Activated naive CD4-positive, alpha-beta T cell treated with anti-CD3 and anti-CD28 coated beads, Interleukin-2, amount 10 ng/mL, durations not matched to agents 7 days and 5 days (primary cell): ENCODE data around the gene PPP1R1C.
"Not testable (repeated sequence)": the region's sequence is repeated elsewhere in the genome, so short reads cannot be mapped to it uniquely, and the experiment has no call there.

Source experiments
- CTCF ChIA-PET: fragments of 350-600 bp; sonication (Branson Sonifier 250); formaldehyde crosslinking; loops from one replicate; lab custom pipeline; 2021; ENCODE audit warnings: antibody characterized with exemption; lab: Charles Lee
- DNase-seq: peaks from one replicate; pipeline ENCODE4 v3.0.0-alpha.2; 2020
- H3K27ac Mint-ChIP-seq: one replicate; pipeline ENCODE4 v1.8.0; 2021; ENCODE audit warnings: mild to moderate bottlenecking, moderate library complexity, mixed read lengths
- H3K27me3 Mint-ChIP-seq: one replicate; pipeline ENCODE4 v1.8.0; 2021; ENCODE audit warnings: mild to moderate bottlenecking, mixed read lengths
- H3K36me3 Mint-ChIP-seq: one replicate; pipeline ENCODE4 v1.8.0; 2021; ENCODE audit warnings: mixed read lengths
- H3K4me1 Mint-ChIP-seq: one replicate; pipeline ENCODE4 v1.8.0; 2021; ENCODE audit warnings: mixed read lengths
- H3K4me3 Mint-ChIP-seq: one replicate; pipeline ENCODE4 v1.8.0; 2021; ENCODE audit warnings: mild to moderate bottlenecking, moderate library complexity, mixed read lengths
- H3K9me3 Mint-ChIP-seq: one replicate; pipeline ENCODE4 v1.8.0; 2021; ENCODE audit warnings: mixed read lengths

Gene PPP1R1C

DNA sequence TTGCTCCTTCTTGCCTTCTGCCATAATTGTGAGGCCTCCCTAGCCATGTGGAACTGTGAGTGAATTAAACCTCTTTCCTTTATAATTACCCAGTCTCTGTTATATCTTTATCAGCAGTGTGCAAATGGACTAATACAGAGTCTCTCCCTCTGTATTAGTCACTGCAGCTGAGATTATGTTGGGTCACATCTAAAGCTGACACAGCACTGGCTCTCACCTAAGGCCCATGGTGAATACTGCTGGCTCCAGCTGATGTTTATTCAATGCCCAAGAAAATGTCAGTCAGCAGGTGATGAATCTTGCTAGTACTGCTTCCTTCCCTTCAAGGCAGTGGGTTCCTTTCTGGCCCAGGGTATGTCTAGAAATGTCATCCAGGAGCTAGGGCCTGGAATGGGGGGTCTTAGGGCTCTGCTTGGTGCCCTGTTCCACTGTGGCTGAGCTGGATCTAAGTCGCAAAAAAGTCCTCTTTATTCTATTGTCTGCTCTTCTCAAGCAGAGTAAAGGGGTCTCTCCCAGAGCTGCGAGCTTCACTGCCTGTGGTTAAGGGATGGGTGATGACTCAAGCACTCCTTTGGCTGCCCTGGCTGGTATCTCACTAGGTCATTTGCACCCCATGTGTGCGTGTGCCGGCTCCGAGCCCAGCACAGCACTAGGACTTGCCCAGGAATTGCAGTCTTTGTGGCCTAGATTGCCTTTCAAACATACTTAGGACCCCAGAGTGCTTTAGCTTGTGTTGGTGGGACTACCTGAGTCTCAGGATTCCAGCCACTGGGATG lies 29.9 kb downstream of the PPP1R1C start:
- DNase-seq = no peak
- no peak overlapping the region for H3K4me3 Mint-ChIP-seq
- no peaks in the 10 kb centered on the region for H3K4me1 Mint-ChIP-seq
- no peaks in the 10 kb centered on the region for H3K27me3 Mint-ChIP-seq
- H3K36me3 Mint-ChIP-seq = no peaks in the 10 kb centered on the region
- CTCF ChIA-PET = no interaction called here
- no peaks in the 10 kb centered on the region for H3K9me3 Mint-ChIP-seq
- H3K27ac Mint-ChIP-seq = no peak overlapping the region

DNA sequence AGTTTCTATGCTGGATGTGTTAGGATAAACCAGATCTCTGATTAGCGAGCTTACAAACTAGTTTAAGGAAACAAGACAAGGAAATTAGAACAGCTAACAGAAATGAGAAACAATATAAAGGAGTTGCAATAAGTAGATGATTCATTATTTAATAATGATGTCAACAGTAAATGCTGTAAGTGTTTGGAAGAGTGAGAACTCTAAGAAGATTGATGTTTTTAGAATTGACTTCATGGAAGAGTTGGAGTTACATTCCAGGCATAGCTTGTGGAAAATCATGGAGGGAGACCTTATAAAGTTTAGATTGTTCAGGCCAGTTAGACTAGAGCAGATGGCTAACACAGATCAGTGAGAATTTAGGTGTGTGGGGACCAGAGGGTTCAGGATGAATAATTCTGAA lies 32.6 kb downstream of the PPP1R1C start:
- Mint-ChIP-seq H3K9me3 (peaks cover 3% of the 10 kb centered on the region), H3K4me3 (no peak overlapping the region), H3K27me3 (no peaks in the 10 kb centered on the region), H3K4me1 (no peaks in the 10 kb centered on the region), H3K27ac (no peak overlapping the region), H3K36me3 (no peaks in the 10 kb centered on the region)
- CTCF ChIA-PET = no interaction called here
- no peak for DNase-seq

- no peak for DNase-seq
- Mint-ChIP-seq H3K27ac (no peak overlapping the region), H3K36me3 (no peaks in the 10 kb centered on the region), H3K27me3 (no peaks in the 10 kb centered on the region), H3K4me1 (no peaks in the 10 kb centered on the region), H3K4me3 (no peak overlapping the region), H3K9me3 (peaks cover 4% of the 10 kb centered on the region)
- CTCF ChIA-PET = interaction anchor here (1.3 kb wide), 1 partner anchor 277 kb away, joined by 6 read pairs; no protein-coding TSS in a partner anchor
These were observed 34.1 kb downstream of the PPP1R1C start for GRCh38 chr2:182019731-182020130.

DNA sequence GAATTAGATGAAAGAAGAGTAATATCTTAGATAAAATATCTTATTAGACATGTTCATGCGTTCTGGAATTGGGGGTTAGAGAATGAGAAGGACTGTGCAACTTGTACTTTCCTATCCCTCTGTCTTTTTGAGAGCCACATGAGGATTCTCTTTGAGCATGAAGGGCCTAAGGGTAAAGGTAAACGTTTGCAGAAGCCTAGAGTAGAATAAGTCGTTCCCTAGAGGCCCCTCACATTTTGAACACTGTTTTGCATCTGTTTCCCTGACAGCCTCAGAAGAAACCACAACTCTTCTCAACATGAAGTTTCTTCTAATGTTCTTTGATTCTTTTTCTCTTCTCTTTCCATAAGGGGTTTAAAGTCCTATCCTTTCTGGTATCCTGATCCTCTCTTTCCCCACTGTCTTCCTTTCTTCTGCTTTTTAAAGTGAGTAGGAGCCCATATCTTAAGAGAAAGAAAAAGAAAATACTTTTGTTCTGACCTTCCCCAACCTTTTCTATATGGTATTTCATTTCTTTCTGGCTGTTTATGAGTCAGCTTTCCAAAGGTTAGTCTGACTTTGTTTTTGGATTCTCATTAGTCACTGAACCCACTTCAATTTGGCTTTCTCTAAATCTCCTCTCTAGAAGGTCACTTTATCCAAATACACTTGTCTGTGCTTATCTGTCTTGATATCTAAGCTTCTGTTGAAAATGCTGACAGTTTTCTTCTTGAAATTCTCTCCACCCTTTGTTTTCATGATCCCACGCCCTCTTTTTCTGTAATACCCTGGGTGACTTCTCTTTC lies 34.8 kb downstream of the PPP1R1C start:
- Mint-ChIP-seq H3K9me3 (peaks cover 4% of the 10 kb centered on the region), H3K27me3 (no peaks in the 10 kb centered on the region), H3K4me3 (no peak overlapping the region), H3K36me3 (no peaks in the 10 kb centered on the region), H3K27ac (no peak overlapping the region), H3K4me1 (no peaks in the 10 kb centered on the region)
- CTCF ChIA-PET = no interaction called here
- DNase-seq = no peak

- Mint-ChIP-seq H3K4me3 (no peak overlapping the region), H3K4me1 (no peaks in the 10 kb centered on the region), H3K9me3 (peaks cover 4% of the 10 kb centered on the region), H3K36me3 (no peaks in the 10 kb centered on the region), H3K27ac (no peak overlapping the region), H3K27me3 (no peaks in the 10 kb centered on the region)
- CTCF ChIA-PET = no interaction called here
- DNase-seq = no peak
These were observed 37.6 kb downstream of the PPP1R1C start for GRCh38 chr2:182023235-182023634.

GRCh38 chr2:182030875-182031274 lies 45.2 kb downstream of the PPP1R1C start:
- H3K4me3 Mint-ChIP-seq, H3K36me3 Mint-ChIP-seq, DNase-seq, CTCF ChIA-PET, H3K27ac Mint-ChIP-seq, H3K27me3 Mint-ChIP-seq, H3K4me1 Mint-ChIP-seq, H3K9me3 Mint-ChIP-seq: not testable (repeated sequence)

GRCh38 chr2:182031956-182032355 lies 46.3 kb downstream of the PPP1R1C start:
- Mint-ChIP-seq H3K4me3 (no peak overlapping the region), H3K36me3 (no peaks in the 10 kb centered on the region), H3K27ac (no peak overlapping the region), H3K4me1 (no peaks in the 10 kb centered on the region), H3K27me3 (no peaks in the 10 kb centered on the region), H3K9me3 (no peaks in the 10 kb centered on the region)
- no peak for DNase-seq
- CTCF ChIA-PET = no interaction called here

- no peak overlapping the region for H3K27ac Mint-ChIP-seq
- CTCF ChIA-PET = no interaction called here
- DNase-seq = no peak
These were observed 47.8 kb downstream of the PPP1R1C start for GRCh38 chr2:182033449-182033848.

DNA sequence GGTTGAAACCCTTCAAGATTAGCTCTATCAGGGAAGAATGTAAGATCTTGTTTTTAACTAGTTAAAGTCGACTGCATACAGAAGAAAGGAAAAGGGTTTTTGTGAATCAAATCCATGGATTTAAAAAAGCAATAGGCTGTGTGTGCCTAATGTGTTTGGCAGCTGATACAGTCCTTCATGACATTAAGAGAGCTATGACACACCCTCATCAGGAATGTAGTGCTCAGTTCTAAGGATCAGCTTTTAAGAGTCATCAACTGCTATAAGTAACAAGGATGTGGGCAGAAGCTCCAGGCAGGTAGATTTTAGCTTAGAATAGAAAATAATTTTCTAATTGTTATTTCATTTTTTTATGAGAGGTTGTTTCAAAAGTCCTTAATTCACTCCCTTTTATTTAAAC lies 52.9 kb downstream of the PPP1R1C start:
- no peak overlapping the region for H3K27ac Mint-ChIP-seq
- no peaks in the 10 kb centered on the region for H3K9me3 Mint-ChIP-seq
- DNase-seq = no peak

More at GRCh38 chr2:182033449-182033848, 47.8 kb downstream of the PPP1R1C start:
- Mint-ChIP-seq H3K36me3 (no peaks in the 10 kb centered on the region), H3K4me1 (no peaks in the 10 kb centered on the region), H3K27me3 (no peaks in the 10 kb centered on the region), H3K9me3 (no peaks in the 10 kb centered on the region), H3K4me3 (no peak overlapping the region)

GRCh38 chr2:182043021-182043420 lies 57.4 kb downstream of the PPP1R1C start:
- no peak for DNase-seq
- no peak overlapping the region for H3K27ac Mint-ChIP-seq
- no peaks in the 10 kb centered on the region for H3K9me3 Mint-ChIP-seq
- CTCF ChIA-PET = no interaction called here
- no peaks in the 10 kb centered on the region for H3K36me3 Mint-ChIP-seq
- no peaks in the 10 kb centered on the region for H3K4me1 Mint-ChIP-seq
- no peaks in the 10 kb centered on the region for H3K27me3 Mint-ChIP-seq
- no peak overlapping the region for H3K4me3 Mint-ChIP-seq

More for the DNA sequence above, 52.9 kb downstream of the PPP1R1C start:
- H3K4me1 Mint-ChIP-seq = no peaks in the 10 kb centered on the region
- no peaks in the 10 kb centered on the region for H3K27me3 Mint-ChIP-seq
- H3K36me3 Mint-ChIP-seq = no peaks in the 10 kb centered on the region
- CTCF ChIA-PET = no interaction called here
- H3K4me3 Mint-ChIP-seq = no peak overlapping the region

GRCh38 chr2:182043861-182044260 lies 58.2 kb downstream of the PPP1R1C start:
- Mint-ChIP-seq H3K27me3 (no peaks in the 10 kb centered on the region), H3K4me1 (no peaks in the 10 kb centered on the region), H3K4me3 (no peak overlapping the region), H3K27ac (no peak overlapping the region), H3K9me3 (no peaks in the 10 kb centered on the region), H3K36me3 (no peaks in the 10 kb centered on the region)
- CTCF ChIA-PET = no interaction called here
- no peak for DNase-seq

GRCh38 chr2:182047544-182047943 lies 61.9 kb downstream of the PPP1R1C start:
- no peaks in the 10 kb centered on the region for H3K4me1 Mint-ChIP-seq

GRCh38 chr2:182048088-182048487 lies 62.4 kb downstream of the PPP1R1C start:
- no peaks in the 10 kb centered on the region for H3K9me3 Mint-ChIP-seq
- H3K27ac Mint-ChIP-seq = no peak overlapping the region
- H3K36me3 Mint-ChIP-seq = no peaks in the 10 kb centered on the region
- no peak for DNase-seq
- H3K4me1 Mint-ChIP-seq = no peaks in the 10 kb centered on the region
- no peaks in the 10 kb centered on the region for H3K27me3 Mint-ChIP-seq
- no peak overlapping the region for H3K4me3 Mint-ChIP-seq
- CTCF ChIA-PET = no interaction called here

More at GRCh38 chr2:182047544-182047943, 61.9 kb downstream of the PPP1R1C start:
- no peak overlapping the region for H3K4me3 Mint-ChIP-seq
- CTCF ChIA-PET = no interaction called here
- H3K9me3 Mint-ChIP-seq = no peaks in the 10 kb centered on the region
- H3K27me3 Mint-ChIP-seq = no peaks in the 10 kb centered on the region
- DNase-seq = no peak
- H3K27ac Mint-ChIP-seq = no peak overlapping the region
- no peaks in the 10 kb centered on the region for H3K36me3 Mint-ChIP-seq

GRCh38 chr2:182048621-182049020 lies 63.0 kb downstream of the PPP1R1C start:
- Mint-ChIP-seq H3K4me3 (no peak overlapping the region), H3K27me3 (no peaks in the 10 kb centered on the region), H3K36me3 (no peaks in the 10 kb centered on the region), H3K9me3 (no peaks in the 10 kb centered on the region), H3K4me1 (no peaks in the 10 kb centered on the region), H3K27ac (no peak overlapping the region)
- no peak for DNase-seq
- CTCF ChIA-PET = no interaction called here
